GM20000 (cell line): Measurements from ENCODE around the gene CERS6.

Source experiments
- DNase-seq: peaks from one replicate; pipeline ENCODE4 v3.0.0; 2012; ENCODE audit warnings: low spot score
- CTCF ChIP-seq: IDR thresholded peaks from 2 replicates; pipeline ENCODE4 v1.5.1; 2012; ENCODE audit warnings: mild to moderate bottlenecking, control low read depth; ENCODE audit errors: extremely low read depth, missing control alignments

CERS6 gene

GRCh38 chr2:168538534-168538933 lies 82.5 kb downstream of the CERS6 start:
- no peak for TF ChIP-seq CTCF

GRCh38 chr2:168539945-168540344 lies 83.9 kb downstream of the CERS6 start:
- no peak for DNase-seq
- no peak for TF ChIP-seq CTCF

More at GRCh38 chr2:168538534-168538933, 82.5 kb downstream of the CERS6 start:
- DNase-seq, result no peak

GRCh38 chr2:168541858-168542257 lies 85.8 kb downstream of the CERS6 start:
- DNase-seq, result no peak
- TF ChIP-seq CTCF, result no peak

GRCh38 chr2:168543037-168543436 lies 87.0 kb downstream of the CERS6 start:
- DNase-seq, result no peak
- no peak for TF ChIP-seq CTCF

GRCh38 chr2:168543935-168544334 lies 87.9 kb downstream of the CERS6 start:
- TF ChIP-seq CTCF, result no peak
- DNase-seq, result no peak

- DNase-seq, result no peak
- no peak for TF ChIP-seq CTCF
Observed at GRCh38 chr2:168545439-168546082, 89.5 kb downstream of the CERS6 start.

- DNase-seq, result no peak
- TF ChIP-seq CTCF, result no peak
Observed at GRCh38 chr2:168550670-168551069, 94.6 kb downstream of the CERS6 start.
